Measurements from ENCODE around the gene CENPVL3.
"Not testable (repeated sequence)": the region's sequence is repeated elsewhere in the genome, so short reads cannot be mapped to it uniquely, and the experiment has no call there.

The CENPVL3 gene

DNA sequence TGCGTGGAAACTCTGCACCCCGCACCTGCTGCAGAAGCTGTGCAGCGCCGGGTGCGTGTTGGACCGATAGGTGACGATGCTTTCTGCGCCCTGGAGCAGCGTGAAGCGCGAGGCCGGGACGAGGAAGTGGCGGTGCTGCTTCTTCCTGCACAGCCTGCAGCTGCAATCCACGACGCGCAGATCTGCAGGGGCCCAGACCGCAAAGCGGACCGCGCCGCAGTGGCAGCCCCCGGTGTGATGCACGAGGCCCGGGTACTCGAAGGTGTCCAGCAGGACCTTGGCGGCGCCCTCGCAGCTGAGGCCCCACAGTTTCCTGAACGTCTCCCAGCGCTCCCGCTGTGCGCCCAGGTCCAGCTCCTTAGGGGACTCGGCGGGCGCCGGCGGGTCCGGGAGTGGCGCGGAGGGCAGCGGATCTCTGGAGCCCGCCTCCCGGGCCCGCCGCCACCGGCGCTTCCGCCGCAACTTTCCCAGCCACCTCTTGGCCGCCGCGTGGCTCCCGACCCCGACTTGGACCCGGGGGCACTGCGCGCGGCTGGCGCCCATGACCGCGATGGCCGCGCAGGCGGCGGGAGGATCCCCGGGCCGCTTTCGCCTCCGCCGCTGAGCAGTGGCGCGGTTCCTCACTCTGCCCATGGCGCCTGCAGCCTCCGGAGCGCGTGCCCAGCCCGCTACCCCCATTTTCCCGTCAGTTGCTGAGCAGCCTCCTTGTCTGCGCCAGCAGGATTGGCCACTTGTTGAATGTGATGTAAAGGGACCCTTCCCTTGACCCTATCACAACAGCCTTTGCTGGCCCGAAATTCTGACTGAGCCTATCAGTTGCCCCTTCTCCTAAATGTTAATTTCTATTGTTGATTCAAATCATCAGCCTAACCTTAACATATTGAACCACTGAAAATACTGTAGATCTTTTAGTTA lies at the start of gene CENPVL3:
Gene CENPVL3, minus strand, starts transcription at position 672 of the 915 bp plus-strand sequence. Its CDS starts 39 bp downstream, at position 633.
- DNase-seq, result not testable (repeated sequence)

DNA sequence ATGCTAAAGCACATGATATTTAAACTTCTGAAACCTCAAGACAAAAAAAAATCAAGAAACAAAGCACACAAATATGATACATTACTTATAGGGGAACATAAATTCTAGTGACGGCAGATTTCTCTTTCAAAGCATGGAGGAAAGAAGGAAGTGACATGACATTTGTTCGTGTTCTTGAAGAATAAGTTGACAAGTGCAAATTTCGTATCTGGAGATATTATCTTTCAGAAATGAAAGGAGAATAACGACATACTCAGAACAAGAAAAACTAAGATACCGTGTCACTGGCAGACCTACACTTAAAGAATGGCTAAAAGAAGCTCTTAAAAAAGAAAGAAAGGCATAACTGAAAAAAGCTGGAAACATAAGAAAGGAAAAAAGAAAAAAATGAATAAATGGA lies 47.3 kb upstream of the CENPVL3 start:
- DNase-seq, result no peak

DNA sequence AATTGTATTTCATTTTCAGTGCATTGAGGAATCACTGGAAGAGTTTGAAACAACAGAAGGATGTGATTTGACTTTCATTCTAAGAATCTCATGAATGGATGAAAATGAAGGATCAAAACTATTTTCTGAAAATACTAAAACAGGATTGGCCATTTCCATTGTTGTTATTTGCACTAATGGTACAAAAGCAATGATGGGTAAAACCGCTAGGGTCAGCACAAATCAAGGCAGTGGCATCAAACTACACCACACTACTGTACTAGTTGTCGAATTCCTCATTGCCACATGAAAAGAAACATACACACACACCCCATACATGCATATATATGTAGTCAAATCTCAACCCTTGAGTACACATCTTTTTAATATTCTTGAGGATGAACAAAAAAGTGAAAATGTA lies 24.7 kb upstream of the CENPVL3 start:
- no peak for DNase-seq

DNA sequence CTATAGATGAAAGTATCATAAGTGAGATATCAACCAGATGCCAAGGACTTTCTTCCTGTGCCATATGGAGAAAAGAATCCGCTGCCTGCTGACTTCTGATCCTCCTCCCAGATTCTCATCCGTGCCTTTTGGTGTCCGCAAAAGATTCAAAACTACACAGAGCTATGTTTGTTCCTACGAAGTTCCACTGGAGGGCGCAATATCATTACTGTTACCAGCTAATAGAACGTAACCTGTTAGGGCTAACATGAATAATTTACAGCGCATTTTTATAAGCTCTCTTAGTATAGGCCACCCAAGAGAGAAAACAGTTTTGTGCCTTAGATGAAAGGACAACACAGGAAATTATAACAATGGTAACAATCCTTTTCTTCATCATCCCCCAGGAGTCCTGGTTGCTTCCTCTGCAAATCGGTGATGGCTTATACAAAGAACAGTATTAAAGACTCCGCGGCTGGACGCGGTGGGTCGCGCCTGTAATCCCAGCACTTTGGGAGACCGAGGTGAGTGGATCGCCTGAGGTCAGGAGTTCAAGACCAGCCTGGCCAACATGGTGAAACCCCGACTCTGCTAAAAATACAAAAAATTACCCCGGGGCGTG lies 22.8 kb upstream of the CENPVL3 start:
- no peak for DNase-seq

DNA sequence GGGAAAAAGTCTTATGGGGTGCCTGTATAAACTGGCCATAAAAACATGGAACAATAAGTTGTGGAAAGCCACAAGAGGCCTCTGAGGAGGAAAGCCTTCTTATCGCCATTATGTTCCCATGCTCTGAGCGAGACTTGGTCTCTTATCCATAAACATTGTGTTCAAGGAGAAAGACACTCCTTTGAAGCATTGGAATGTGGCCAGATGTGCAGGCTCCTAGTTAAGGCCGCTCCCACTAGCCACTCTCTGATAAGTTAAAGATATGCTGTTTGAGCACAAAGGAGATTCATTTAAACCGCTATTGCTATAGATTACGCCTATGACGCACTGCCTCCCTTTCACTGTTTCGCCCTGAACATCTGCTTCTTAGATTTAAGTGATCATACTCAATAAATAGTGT lies 17.8 kb upstream of the CENPVL3 start:
- DNase-seq, result not testable (repeated sequence)

DNA sequence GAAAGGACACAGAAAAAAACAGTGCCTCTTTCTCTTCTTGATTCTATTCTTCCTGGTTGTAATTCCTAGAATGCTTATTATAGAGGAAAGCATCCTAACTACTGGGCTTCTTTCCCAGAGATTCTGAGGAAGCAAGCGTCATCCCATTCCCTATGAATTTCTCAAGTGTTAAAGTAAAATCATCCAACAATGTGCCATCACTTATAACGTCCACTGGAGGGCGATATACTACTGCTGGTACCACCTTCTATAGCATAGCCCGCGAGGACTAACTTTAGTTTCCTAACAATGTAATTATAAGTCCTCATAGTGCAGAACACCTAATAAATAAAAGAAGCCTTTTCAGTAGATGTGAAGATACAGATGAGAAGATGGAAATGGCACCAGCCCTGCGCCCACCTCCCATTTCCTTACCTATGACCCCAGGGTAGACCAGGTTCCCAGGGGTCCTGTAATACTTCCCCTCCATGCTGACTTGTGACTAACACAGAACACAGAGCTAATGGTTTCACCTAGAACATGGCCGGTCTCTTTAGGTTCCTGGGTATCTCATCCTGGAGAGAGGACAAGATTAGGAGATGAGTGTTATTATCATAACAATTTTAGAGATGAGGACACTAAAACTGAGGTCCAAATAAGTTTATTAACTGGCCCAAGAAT lies 4.2 kb downstream of the CENPVL3 start:
- DNase-seq, result no peak

DNA sequence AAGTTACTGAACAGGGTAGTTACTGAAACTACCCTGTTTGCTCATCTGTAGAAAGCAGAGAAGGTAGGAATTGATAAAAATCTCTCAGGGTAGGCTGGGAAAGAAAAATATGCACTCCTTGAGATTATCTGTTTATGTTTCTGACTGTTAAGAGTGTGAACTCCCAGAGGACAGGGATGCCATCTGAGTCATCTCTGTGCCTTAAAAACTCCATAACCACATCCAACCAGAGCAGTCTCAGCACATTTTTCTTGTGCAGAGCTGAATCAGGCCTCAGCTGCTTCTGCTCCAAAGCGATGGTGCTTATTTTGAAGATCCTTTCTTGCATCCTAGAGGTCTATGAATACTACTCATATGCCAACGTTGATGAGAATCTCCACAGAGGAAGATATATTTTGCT lies 9.9 kb downstream of the CENPVL3 start:
- no peak for DNase-seq

DNA sequence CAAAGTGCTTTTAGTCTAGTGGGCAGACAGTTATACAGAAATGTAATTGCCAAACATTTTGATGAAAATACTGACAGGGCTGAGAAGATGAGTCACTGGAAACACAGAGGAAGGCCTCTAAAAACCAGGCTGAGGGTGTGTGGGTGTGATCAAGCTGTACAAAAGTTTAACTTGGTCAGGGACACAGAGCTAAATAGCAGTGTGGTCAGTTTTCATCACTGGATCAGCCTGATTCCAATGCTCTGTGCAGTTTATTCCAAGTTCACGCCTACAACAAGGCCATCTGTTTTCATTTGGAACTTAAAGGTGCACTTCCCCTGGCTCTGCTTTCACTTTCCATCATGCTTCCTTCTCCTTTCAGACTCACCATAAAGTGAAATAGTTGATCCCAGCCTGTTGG lies 10.6 kb downstream of the CENPVL3 start:
- no peak for DNase-seq

DNA sequence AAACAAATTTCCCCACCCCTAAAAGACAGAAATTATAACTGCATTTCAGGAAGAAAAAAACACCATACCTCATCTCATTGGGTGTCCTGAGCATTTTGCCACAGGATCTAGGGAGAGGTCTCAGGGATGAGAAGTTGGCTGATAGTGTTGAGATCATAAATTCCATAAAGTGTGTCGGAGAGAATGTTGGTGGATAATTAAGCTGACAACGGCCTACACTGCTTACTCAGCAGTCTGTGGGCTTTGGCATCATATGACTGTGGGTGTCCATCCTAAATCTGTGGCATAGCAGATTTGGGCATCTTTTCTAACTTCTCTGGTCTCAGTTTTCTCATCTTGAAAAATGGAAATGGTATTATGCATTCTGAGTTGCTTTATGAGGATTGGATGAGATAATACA lies 12.3 kb downstream of the CENPVL3 start:
- DNase-seq, result no peak

DNA sequence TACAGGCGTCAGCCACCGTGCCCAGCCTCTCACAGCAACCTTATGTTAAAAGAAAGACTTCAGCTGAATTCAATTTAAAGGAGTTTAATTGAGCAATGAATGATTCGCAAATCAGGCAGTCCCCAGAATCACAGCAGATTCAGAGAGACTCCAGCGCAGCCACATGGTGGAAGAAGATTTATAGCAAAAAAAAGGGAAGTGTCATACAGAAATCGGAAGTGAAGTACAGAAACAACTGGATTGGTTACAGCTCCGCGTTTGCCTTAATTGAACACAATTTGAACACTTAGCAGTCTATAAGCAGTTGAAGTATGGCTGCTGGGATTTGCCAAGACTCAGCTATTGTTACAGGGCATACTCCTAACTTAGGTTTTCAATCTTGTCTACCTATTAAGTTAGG lies 19.8 kb downstream of the CENPVL3 start:
- DNase-seq, result no peak

DNA sequence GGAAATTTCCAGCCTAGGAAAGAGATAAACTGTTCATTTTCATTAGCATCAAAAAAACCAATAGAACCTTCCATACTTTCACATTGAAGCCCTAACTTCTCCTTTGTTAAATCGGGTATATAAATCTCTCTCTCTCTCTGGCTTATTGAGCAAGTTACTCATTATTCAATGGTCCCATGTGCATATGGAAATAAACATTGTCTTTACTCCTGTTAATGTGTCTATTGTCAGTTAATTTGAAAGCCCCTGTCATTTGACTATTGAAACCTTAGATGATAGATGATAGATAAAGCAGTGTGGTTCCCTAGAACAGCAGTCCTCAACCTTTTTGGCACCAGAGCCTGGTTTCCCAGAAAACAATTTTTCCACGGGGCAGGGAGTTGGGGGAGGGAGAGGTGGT lies 46.8 kb downstream of the CENPVL3 start:
- DNase-seq, result no peak

DNA sequence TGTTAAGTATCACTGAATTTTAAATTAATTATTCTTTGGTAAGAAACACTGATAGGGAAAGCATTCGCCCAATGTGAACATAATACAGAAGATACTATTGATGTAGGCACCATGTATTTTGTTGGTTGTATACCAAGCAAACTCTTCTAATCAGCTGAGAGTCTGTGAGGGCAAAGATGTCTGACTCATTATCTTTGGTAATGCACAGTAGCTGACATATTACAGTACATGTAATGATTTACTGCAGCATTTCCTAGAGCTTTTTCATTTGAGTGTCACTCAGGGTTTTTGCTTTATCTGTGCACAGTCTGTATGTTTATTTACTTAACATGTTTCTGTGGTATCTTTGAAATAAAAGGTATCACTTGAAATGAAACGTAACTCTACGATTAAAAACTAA lies 49.2 kb downstream of the CENPVL3 start:
- DNase-seq, result no peak

DNA sequence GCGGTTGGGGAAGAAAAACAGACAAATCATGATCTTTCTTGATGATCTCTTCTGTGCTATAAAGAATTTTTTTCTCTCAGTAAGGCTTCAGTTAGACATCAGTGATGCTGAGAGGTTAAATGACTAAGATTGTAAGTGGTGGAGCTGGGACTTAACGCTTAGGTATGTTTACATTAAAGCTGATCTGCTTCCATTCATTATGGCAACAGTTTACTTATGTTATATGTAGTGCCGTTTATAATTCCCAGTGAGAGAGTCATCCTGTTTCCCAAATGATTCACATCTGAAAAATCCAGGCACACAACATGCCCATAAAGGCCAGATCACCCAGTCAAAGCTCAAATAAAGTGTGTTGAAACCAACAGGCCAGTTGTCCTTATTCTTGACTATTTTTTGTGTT lies 50.1 kb downstream of the CENPVL3 start:
- no peak for DNase-seq

Measured in activated CD4-positive, CD25-positive, alpha-beta regulatory T cell treated with anti-CD3 and anti-CD28 coated beads, Interleukin-2, amount 50 U/mL, for 72 hours (primary cell).